ENCODE results near the gene SEPTIN8. TPM values are rescaled to one million over a fixed set of nuclear protein-coding genes. Genes with fewer than 3 reads are reported as not detected.

The SEPTIN8 gene
- total RNA-seq, 1 experiment from 2014 or later, result 24.2 TPM

- Histone ChIP-seq H3K4me2 (no peak overlapping the region), H3F3A (ENCODE audit: insufficient read depth, low read depth) (no peaks in the 10 kb centered on the region), H3K79me2 (ENCODE audit: low read depth) (no peaks in the 10 kb centered on the region), H3K36me3 (ENCODE audit: low read depth) (no peaks in the 10 kb centered on the region), H4K20me1 (ENCODE audit: insufficient read depth) (no peaks in the 10 kb centered on the region), H3K9me2 (ENCODE audit: insufficient read depth) (no peaks in the 10 kb centered on the region), H2AFZ (no peak overlapping the region), H3K27ac (no peak overlapping the region), H3K27me3 (ENCODE audit: insufficient read depth, low read depth) (no peaks in the 10 kb centered on the region), H3K4me1 (replicated peaks; ENCODE audit: insufficient read depth) (no peaks in the 10 kb centered on the region), H3K9me3 (ENCODE audit: insufficient read depth, low read depth) (no peaks in the 10 kb centered on the region), H3K4me3 (no peak overlapping the region)
- CTCF ChIA-PET, result no interaction called here
- POLR2A ChIA-PET (ENCODE audit: unreplicated experiment), result no interaction called here
- no peak for DNase-seq
- intact Hi-C loops (cut with micrococcal nuclease; ENCODE audit: unreplicated experiment), result loop anchor here (5.0 kb wide), 1 partner anchor 115 kb away; the partner anchor contains the start of genes GDF9 and UQCRQ
- no TSS peak for BruUV-seq (replicated peaks)
- TF ChIP-seq CTCF (conservative IDR thresholded peaks at IDR 0.05), result no peak
- no peak for TF ChIP-seq EZH2 (IDR thresholded peaks at IDR 0.05; ENCODE audit: low read depth)
Observed at GRCh38 chr5:132752581-132753125, 24.4 kb downstream of the SEPTIN8 start.

DNA sequence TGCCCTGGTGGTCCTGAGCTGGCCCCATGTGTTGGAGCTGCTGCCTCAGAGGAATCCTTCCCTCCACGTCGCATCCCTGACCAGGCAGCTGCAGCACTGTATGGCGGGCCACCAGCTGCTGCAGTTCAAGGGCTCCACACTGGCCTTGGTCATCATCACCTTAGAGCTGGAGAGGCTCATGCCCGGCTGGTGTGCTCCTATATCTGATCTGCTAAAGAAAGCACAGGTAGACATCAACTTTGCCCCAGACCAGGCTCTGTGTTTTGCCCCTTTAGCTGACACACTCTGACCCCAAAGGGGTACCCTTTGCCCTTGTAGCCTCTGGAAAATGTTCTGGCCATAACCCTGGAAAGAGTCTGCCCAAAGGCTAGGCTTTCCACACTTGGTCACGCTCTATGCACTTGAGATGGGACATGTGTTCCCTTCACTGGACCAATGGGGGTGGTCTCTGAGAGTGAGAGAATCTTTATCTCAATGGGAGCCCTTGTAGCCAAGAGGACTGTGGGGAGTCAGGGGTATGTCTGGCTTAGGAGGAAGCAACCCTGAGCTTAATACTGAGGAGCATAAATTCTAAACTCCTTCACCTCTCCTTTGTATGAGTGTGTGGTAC is 25.0 kb downstream of the SEPTIN8 start:
- ChIA-PET CTCF (no interaction called here), POLR2A (ENCODE audit: unreplicated experiment) (no interaction called here)
- TF ChIP-seq CTCF (conservative IDR thresholded peaks at IDR 0.05), result no peak
- TF ChIP-seq EZH2 (IDR thresholded peaks at IDR 0.05; ENCODE audit: low read depth), result no peak
- no peak overlapping the region for H2AFZ ChIP-seq
- no TSS peak for BruUV-seq (replicated peaks)
- no peak overlapping the region for H3K27ac ChIP-seq
- no peaks in the 10 kb centered on the region for H3K9me3 ChIP-seq (ENCODE audit: insufficient read depth, low read depth)
- H3K4me3 ChIP-seq, result no peak overlapping the region
- H3K27me3 ChIP-seq (ENCODE audit: insufficient read depth, low read depth), result no peaks in the 10 kb centered on the region
- DNase-seq, result no peak
- H3K9me2 ChIP-seq (ENCODE audit: insufficient read depth), result no peaks in the 10 kb centered on the region
- intact Hi-C loops (cut with micrococcal nuclease; ENCODE audit: unreplicated experiment), result loop anchor here (5.0 kb wide), 1 partner anchor 115 kb away; the partner anchor contains the start of genes GDF9 and UQCRQ
- no peaks in the 10 kb centered on the region for H3K36me3 ChIP-seq (ENCODE audit: low read depth)
- no peaks in the 10 kb centered on the region for H3F3A ChIP-seq (ENCODE audit: insufficient read depth, low read depth)
- H3K79me2 ChIP-seq (ENCODE audit: low read depth), result no peaks in the 10 kb centered on the region
- H4K20me1 ChIP-seq (ENCODE audit: insufficient read depth), result no peaks in the 10 kb centered on the region
- H3K4me2 ChIP-seq, result no peak overlapping the region
- H3K4me1 ChIP-seq (replicated peaks; ENCODE audit: insufficient read depth), result no peaks in the 10 kb centered on the region

- no peak overlapping the region for H3K27ac ChIP-seq
- no peaks in the 10 kb centered on the region for H3K79me2 ChIP-seq (ENCODE audit: low read depth)
- H3K4me2 ChIP-seq, result no peak overlapping the region
- H4K20me1 ChIP-seq (ENCODE audit: insufficient read depth), result no peaks in the 10 kb centered on the region
- CTCF ChIA-PET, result no interaction called here
- H3K9me2 ChIP-seq (ENCODE audit: insufficient read depth), result no peaks in the 10 kb centered on the region
- intact Hi-C loops (cut with micrococcal nuclease; ENCODE audit: unreplicated experiment), result loop anchor here (5.0 kb wide), 1 partner anchor 116 kb away; the partner anchor contains the start of genes GDF9 and UQCRQ
- no peaks in the 10 kb centered on the region for H3K9me3 ChIP-seq (ENCODE audit: insufficient read depth, low read depth)
- H3K27me3 ChIP-seq (ENCODE audit: insufficient read depth, low read depth), result no peaks in the 10 kb centered on the region
- POLR2A ChIA-PET (ENCODE audit: unreplicated experiment), result no interaction called here
- DNase-seq, result no peak
- no TSS peak for BruUV-seq (replicated peaks)
- TF ChIP-seq EZH2 (IDR thresholded peaks at IDR 0.05; ENCODE audit: low read depth) (no peak), CTCF (conservative IDR thresholded peaks at IDR 0.05) (no peak)
- no peak overlapping the region for H2AFZ ChIP-seq
- H3F3A ChIP-seq (ENCODE audit: insufficient read depth, low read depth), result no peaks in the 10 kb centered on the region
- H3K36me3 ChIP-seq (ENCODE audit: low read depth), result no peaks in the 10 kb centered on the region
- H3K4me3 ChIP-seq, result no peak overlapping the region
- H3K4me1 ChIP-seq (replicated peaks; ENCODE audit: insufficient read depth), result no peaks in the 10 kb centered on the region
Observed at GRCh38 chr5:132751444-132751843, 25.6 kb downstream of the SEPTIN8 start.

Data from PC-9 (cell line).